Liver (tissue), 3 donors: ENCODE data around the gene FILIP1L.

Source experiments
- RAD21 ChIP-seq, 2 donors: IDR thresholded peaks; 2 replicates each; pipeline ENCODE4 v1.6.1; 2016; ENCODE audit warnings: antibody characterized with exemption in 2 of 2, mild to moderate bottlenecking in 2 of 2
- RXRA ChIP-seq, 2 donors: IDR thresholded peaks; 2 replicates each; pipeline ENCODE4 v1.6.1; 2017 to 2018; ENCODE audit warnings: antibody characterized with exemption in 2 of 2, mild to moderate bottlenecking in 1 of 2
- YY1 ChIP-seq: IDR thresholded peaks from 2 replicates; pipeline ENCODE4 v1.6.1; 2016; ENCODE audit warnings: antibody characterized with exemption, mild to moderate bottlenecking
- TF ChIP-seq, protein P1 (sequence below): fragments of 150-350 bp; IDR thresholded peaks from 2 replicates; pipeline ENCODE4 v1.5.1; 2017; ENCODE audit warnings: improper control_type of control experiment, low read depth, low read length; ENCODE audit not compliant: missing input control
- donor health status: healthy.
- donor health status: healthy.

DNA sequence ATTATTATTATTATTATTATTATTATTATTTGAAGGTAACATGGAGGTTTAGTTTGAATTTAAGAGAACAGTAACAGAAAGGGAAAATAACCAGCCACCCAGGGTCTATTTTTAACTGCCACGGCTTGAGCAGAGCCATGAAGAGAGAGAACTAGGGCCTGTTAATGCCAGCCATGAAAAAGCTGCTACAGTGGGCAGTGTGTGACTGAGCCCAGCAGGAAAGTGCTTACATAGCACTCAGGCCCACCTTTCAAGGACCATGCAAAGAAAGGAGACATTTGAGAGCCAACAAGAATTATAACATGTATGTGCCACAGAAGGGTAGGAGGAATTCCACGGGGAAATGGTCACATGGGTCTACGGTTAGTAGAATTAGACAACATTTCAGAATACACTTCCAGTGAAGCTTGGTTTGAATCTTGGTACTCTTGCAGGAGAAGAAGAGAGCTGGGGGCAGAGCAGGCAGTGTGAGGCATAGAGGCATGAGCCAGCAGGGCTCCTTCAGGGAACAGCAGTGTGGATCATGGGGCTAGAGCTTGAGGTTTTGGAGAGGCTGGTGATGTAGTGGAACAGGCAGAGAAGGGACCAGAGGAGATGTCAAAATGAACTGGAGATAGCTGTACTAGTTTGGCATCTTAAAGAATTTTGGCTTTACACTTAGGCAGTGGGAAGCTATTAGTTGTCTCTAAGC lies 155.9 kb downstream of the FILIP1L start:
- TF ChIP-seq, protein P1, sequence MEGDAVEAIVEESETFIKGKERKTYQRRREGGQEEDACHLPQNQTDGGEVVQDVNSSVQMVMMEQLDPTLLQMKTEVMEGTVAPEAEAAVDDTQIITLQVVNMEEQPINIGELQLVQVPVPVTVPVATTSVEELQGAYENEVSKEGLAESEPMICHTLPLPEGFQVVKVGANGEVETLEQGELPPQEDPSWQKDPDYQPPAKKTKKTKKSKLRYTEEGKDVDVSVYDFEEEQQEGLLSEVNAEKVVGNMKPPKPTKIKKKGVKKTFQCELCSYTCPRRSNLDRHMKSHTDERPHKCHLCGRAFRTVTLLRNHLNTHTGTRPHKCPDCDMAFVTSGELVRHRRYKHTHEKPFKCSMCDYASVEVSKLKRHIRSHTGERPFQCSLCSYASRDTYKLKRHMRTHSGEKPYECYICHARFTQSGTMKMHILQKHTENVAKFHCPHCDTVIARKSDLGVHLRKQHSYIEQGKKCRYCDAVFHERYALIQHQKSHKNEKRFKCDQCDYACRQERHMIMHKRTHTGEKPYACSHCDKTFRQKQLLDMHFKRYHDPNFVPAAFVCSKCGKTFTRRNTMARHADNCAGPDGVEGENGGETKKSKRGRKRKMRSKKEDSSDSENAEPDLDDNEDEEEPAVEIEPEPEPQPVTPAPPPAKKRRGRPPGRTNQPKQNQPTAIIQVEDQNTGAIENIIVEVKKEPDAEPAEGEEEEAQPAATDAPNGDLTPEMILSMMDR, result no peak
- no peak for TF ChIP-seq YY1
- no peak for TF ChIP-seq RXRA (IDR thresholded peaks at IDR 0.05)
- no peak for TF ChIP-seq RAD21 (IDR thresholded peaks at IDR 0.05)
